Measurements from ENCODE around the gene PML. TPM values are rescaled to one million over a fixed set of nuclear protein-coding genes. Genes with fewer than 3 reads are reported as not detected.
A peak's percentile ranks its signal among the peaks of the same experiment; 100 is the strongest.

The PML gene
- total RNA-seq, 2 donors from 2014 or later: 26.5 to 28.9 TPM

DNA sequence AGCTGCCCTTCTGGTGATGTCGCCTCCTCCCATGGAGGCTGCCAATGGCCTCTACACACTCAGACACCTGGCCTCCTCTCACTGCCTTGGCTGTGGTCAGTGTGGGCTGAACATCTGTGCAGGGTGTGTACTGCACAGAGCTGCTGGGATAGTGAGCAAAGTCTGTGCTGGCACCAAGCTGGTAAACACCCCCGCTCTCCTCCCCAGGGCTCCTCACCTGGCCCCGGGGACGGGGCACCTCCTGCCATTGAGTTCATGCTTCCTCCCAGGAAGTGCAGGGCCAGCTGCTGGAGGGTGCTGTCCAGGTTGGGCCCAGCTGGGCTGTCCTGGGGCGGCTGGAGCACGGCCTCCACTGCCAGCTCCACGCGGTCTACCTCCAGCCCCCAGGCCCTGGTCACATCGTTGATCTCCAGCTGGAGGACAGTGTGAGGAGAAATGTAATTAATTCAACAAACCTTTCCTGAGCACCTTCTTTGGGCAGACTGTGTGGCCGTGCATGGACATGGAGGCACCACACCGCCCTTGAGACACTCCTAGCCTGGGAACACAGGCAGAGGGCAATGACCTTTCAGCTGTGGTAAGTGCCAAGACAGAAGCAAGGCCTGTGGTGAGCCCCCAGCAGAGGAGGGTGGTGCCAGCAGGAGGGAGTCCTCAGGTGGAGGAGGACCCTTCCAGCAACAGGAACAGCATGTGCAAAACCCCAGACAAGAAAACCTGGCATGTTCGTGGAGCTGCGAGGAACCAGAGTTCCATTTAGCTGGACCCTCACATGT is 9.2 kb upstream of the PML start:
- H3K9ac ChIP-seq (ENCODE audit: extremely low read depth, low read length, poor library complexity, severe bottlenecking): no peak overlapping the region
- no peaks in the 10 kb centered on the region for H3K9me3 Mint-ChIP-seq
- H3K36me3 ChIP-seq (ENCODE audit: control insufficient read depth, insufficient read depth, low read length): no peaks in the 10 kb centered on the region
- H3K27ac Mint-ChIP-seq: no peak overlapping the region
- peak overlapping the region; percentile 59 for H3K27ac ChIP-seq (ENCODE audit: low read depth, low read length)
- H3K36me3 Mint-ChIP-seq (ENCODE audit: low read depth): no peaks in the 10 kb centered on the region
- H3K27me3 ChIP-seq (ENCODE audit: control insufficient read depth, insufficient read depth, low read length, poor library complexity, severe bottlenecking): no peaks in the 10 kb centered on the region
- H3K9me3 ChIP-seq (ENCODE audit: control insufficient read depth, low read length): no peaks in the 10 kb centered on the region
- no peaks in the 10 kb centered on the region for H3K4me1 Mint-ChIP-seq
- H3K4me1 ChIP-seq (ENCODE audit: control insufficient read depth, insufficient read depth, low read length): no peaks in the 10 kb centered on the region
- no peaks in the 10 kb centered on the region for H3K27me3 Mint-ChIP-seq (ENCODE audit: insufficient read depth)
- no peak overlapping the region for H3K4me3 ChIP-seq (ENCODE audit: low read length)
- TF ChIP-seq, protein P1, sequence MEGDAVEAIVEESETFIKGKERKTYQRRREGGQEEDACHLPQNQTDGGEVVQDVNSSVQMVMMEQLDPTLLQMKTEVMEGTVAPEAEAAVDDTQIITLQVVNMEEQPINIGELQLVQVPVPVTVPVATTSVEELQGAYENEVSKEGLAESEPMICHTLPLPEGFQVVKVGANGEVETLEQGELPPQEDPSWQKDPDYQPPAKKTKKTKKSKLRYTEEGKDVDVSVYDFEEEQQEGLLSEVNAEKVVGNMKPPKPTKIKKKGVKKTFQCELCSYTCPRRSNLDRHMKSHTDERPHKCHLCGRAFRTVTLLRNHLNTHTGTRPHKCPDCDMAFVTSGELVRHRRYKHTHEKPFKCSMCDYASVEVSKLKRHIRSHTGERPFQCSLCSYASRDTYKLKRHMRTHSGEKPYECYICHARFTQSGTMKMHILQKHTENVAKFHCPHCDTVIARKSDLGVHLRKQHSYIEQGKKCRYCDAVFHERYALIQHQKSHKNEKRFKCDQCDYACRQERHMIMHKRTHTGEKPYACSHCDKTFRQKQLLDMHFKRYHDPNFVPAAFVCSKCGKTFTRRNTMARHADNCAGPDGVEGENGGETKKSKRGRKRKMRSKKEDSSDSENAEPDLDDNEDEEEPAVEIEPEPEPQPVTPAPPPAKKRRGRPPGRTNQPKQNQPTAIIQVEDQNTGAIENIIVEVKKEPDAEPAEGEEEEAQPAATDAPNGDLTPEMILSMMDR (conservative IDR thresholded peaks at IDR 0.05): no peak
- H3K4me3 Mint-ChIP-seq: no peak overlapping the region
- WGBS, 2 experiments (ENCODE audit: insufficient coverage in 1 of 2, insufficient read length in 1 of 2): 89 to 95% methylated on average over 11 to 13 of the region's 13 CpGs
- no peak for DNase-seq

DNA sequence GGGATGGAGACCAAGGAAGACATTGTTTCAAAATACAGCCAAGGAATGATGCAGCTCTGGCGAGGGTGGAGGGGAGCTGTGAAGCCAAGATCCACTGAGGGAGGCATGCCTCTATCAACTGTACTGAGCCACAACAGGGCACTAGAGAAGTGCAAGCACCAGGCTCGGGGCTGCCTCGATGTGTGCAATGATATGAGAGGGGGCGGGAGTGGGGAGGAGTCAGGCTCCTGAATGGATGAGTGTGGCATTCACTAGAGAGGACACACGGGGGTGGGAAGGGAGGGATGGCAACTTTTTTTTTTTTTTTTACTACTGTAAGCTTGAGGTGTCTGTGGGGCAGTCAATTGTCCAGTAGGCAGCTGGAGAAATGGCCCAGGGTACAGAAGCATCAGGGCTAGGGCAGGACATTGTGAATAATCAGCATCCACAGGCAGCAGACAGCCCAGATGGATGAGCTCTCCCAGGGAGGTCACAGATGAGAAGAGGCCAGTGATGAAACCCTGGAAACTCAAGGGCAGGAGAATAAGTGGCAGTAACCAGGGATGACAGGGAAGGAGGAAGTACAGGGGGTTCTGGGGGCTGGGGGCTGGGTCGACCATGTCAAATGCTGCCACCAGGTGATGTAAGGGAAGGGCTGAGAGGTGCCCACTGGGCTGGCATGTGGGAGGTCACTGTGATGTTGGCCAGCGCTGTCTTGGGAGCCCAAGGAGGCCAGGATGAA is 8.3 kb upstream of the PML start:
- H3K4me1 Mint-ChIP-seq: no peaks in the 10 kb centered on the region
- Histone ChIP-seq H3K9me3 (ENCODE audit: control insufficient read depth, low read length) (no peaks in the 10 kb centered on the region), H3K4me1 (ENCODE audit: control insufficient read depth, insufficient read depth, low read length) (no peaks in the 10 kb centered on the region), H3K27me3 (ENCODE audit: control insufficient read depth, insufficient read depth, low read length, poor library complexity, severe bottlenecking) (no peaks in the 10 kb centered on the region), H3K27ac (ENCODE audit: low read depth, low read length) (peak overlapping the region; percentile 59), H3K4me3 (ENCODE audit: low read length) (no peak overlapping the region), H3K36me3 (ENCODE audit: control insufficient read depth, insufficient read depth, low read length) (no peaks in the 10 kb centered on the region), H3K9ac (ENCODE audit: extremely low read depth, low read length, poor library complexity, severe bottlenecking) (no peak overlapping the region)
- H3K9me3 Mint-ChIP-seq: no peaks in the 10 kb centered on the region
- no peak overlapping the region for H3K27ac Mint-ChIP-seq
- no peak for DNase-seq
- H3K27me3 Mint-ChIP-seq (ENCODE audit: insufficient read depth): no peaks in the 10 kb centered on the region
- WGBS, 2 experiments (ENCODE audit: insufficient coverage in 1 of 2, insufficient read length in 1 of 2): 72 to 83% methylated on average over 6 to 7 of the region's 7 CpGs
- TF ChIP-seq, protein P1 (conservative IDR thresholded peaks at IDR 0.05): no peak
- H3K36me3 Mint-ChIP-seq (ENCODE audit: low read depth): no peaks in the 10 kb centered on the region
- H3K4me3 Mint-ChIP-seq: no peak overlapping the region

DNA sequence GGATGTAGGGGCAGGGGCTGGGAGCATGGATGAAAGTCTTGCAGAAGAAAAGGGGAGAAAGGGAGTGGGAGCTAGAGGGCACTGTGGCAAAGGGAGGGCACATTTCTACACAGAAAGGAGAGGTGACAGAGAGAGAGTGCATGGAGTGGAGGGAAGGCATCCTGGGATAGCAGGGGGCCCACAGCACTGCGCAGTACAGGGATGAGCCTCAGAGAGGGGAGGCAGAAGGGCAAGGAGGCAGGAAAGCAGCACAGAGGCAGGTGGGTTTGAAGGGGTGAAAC is 7.8 kb upstream of the PML start:
- H3K27ac Mint-ChIP-seq: no peak overlapping the region
- no peaks in the 10 kb centered on the region for H3K4me1 ChIP-seq (ENCODE audit: control insufficient read depth, insufficient read depth, low read length)
- H3K27me3 Mint-ChIP-seq (ENCODE audit: insufficient read depth): no peaks in the 10 kb centered on the region
- no peaks in the 10 kb centered on the region for H3K36me3 ChIP-seq (ENCODE audit: control insufficient read depth, insufficient read depth, low read length)
- H3K9me3 ChIP-seq (ENCODE audit: control insufficient read depth, low read length): no peaks in the 10 kb centered on the region
- whole genome bisulfite sequencing, 2 experiments (ENCODE audit: insufficient coverage in 1 of 2, insufficient read length in 1 of 2): 80 to 83% methylated on average over 1 of the region's 1 CpG
- H3K36me3 Mint-ChIP-seq (ENCODE audit: low read depth): no peaks in the 10 kb centered on the region
- no peaks in the 10 kb centered on the region for H3K27me3 ChIP-seq (ENCODE audit: control insufficient read depth, insufficient read depth, low read length, poor library complexity, severe bottlenecking)
- no peak overlapping the region for H3K4me3 Mint-ChIP-seq
- H3K4me1 Mint-ChIP-seq: no peaks in the 10 kb centered on the region
- peak overlapping the region; percentile 53 for H3K27ac ChIP-seq (ENCODE audit: low read depth, low read length)
- H3K4me3 ChIP-seq (ENCODE audit: low read length): no peak overlapping the region
- no peak for DNase-seq
- TF ChIP-seq, protein P1 (conservative IDR thresholded peaks at IDR 0.05): no peak
- H3K9ac ChIP-seq (ENCODE audit: extremely low read depth, low read length, poor library complexity, severe bottlenecking): no peak overlapping the region
- H3K9me3 Mint-ChIP-seq: no peaks in the 10 kb centered on the region
